ENCODE data around the gene CAMK1. TPM values are rescaled to one million over a fixed set of nuclear protein-coding genes. Genes with fewer than 3 reads are reported as not detected.

CAMK1 gene
- total and polyA plus RNA-seq, 9 of the 15 experiments (the other 6 are each of a cell fraction or from before 2014, with no cell fraction given) = 0.23 to 10.7 (median 6.0) TPM

DNA sequence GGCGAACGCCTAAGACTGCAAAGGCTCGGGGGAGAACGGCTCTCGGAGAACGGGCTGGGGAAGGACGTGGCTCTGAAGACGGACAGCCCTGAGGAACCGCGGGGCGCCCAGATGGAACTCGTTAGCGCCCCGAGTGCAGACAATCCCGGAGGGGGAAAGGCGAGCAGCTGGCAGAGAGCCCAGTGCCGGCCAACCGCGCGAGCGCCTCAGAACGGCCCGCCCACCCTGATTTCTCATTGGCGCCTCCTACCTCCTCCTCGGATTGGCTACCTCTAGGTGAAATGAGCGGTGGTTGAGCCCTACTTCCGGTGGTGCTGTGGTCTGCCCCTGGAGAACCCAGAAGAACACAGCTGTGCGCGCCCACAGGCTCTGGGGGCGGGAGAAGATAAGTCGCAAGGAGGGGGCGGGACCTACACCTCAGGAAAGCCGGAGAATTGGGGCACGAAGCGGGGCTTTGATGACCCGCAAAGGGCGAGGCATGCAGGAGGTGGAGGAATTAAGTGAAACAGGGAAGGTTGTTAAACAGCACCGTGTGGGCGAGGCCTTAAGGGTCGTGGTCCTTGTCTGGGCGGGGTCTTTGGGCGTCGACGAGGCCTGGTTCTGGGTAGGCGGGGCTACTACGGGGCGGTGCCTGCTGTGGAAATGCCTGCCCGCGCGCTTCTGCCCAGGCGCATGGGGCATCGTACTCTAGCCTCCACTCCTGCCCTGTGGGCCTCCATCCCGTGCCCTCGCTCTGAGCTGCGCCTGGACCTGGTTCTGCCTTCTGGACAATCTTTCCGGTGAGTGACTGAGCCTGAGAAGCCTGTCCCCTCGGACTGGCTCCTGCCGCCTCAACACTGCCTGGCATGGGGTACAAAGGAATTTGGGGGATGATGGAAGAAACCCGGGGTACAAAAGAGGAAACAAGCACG, 19.8 kb downstream of the CAMK1 start, which contains the start of gene OGG1 (continued):
- TF ChIP-seq TRIM24 (IDR thresholded peaks at IDR 0.05) = peak; percentile 27 to 70; a peak in 2 of 4 replicates
- no peak for TF ChIP-seq ZNF780A (CRISPR knock-in tag; IDR thresholded peaks at IDR 0.05)
- TF ChIP-seq TFE3 (CRISPR knock-in tag; IDR thresholded peaks at IDR 0.05) = no peak
- no peak for TF ChIP-seq CLOCK (CRISPR knock-in tag; IDR thresholded peaks at IDR 0.05; ENCODE audit: borderline replicate concordance)
- TF ChIP-seq ZNF644 (tag; IDR thresholded peaks at IDR 0.05; ENCODE audit: low read depth) = no peak
- peak; percentile 34; the same call in 1 of the 2 replicates for TF ChIP-seq MAX (CRISPR knock-in tag; IDR thresholded peaks at IDR 0.05)
- TF ChIP-seq ZNF134 (CRISPR knock-in tag; conservative IDR thresholded peaks at IDR 0.05) = no peak
- TF ChIP-seq TCF7 (IDR thresholded peaks at IDR 0.05; ENCODE audit: borderline replicate concordance) = peak; percentile 41; the same call in 1 of the 2 replicates
- TF ChIP-seq, protein P1, sequence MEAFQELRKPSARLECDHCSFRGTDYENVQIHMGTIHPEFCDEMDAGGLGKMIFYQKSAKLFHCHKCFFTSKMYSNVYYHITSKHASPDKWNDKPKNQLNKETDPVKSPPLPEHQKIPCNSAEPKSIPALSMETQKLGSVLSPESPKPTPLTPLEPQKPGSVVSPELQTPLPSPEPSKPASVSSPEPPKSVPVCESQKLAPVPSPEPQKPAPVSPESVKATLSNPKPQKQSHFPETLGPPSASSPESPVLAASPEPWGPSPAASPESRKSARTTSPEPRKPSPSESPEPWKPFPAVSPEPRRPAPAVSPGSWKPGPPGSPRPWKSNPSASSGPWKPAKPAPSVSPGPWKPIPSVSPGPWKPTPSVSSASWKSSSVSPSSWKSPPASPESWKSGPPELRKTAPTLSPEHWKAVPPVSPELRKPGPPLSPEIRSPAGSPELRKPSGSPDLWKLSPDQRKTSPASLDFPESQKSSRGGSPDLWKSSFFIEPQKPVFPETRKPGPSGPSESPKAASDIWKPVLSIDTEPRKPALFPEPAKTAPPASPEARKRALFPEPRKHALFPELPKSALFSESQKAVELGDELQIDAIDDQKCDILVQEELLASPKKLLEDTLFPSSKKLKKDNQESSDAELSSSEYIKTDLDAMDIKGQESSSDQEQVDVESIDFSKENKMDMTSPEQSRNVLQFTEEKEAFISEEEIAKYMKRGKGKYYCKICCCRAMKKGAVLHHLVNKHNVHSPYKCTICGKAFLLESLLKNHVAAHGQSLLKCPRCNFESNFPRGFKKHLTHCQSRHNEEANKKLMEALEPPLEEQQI (IDR thresholded peaks at IDR 0.05) = no peak
- TF ChIP-seq ZNF239 (CRISPR knock-in tag; IDR thresholded peaks at IDR 0.05) = no peak
- TF ChIP-seq, protein P2, sequence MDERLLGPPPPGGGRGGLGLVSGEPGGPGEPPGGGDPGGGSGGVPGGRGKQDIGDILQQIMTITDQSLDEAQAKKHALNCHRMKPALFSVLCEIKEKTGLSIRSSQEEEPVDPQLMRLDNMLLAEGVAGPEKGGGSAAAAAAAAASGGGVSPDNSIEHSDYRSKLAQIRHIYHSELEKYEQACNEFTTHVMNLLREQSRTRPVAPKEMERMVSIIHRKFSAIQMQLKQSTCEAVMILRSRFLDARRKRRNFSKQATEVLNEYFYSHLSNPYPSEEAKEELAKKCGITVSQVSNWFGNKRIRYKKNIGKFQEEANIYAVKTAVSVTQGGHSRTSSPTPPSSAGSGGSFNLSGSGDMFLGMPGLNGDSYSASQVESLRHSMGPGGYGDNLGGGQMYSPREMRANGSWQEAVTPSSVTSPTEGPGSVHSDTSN (CRISPR knock-in tag; IDR thresholded peaks at IDR 0.05; ENCODE audit: low read depth) = no peak
- TF ChIP-seq, protein P2 (tag; conservative IDR thresholded peaks at IDR 0.05; ENCODE audit: low read depth) = 0 out of 2 replicates have a peak, but pooled peaks have one; percentile 9
- TF ChIP-seq PCBP1 (IDR thresholded peaks at IDR 0.05; ENCODE audit: low read depth, low read length, poor library complexity, severe bottlenecking) = no peak
- TF ChIP-seq TAL1 (IDR thresholded peaks at IDR 0.05) = no peak
